GM04503 (cell line): ENCODE results near the gene SZRD1.

Experiments used
- DNase-seq: peaks from one replicate; pipeline ENCODE4 v3.0.0-alpha.2; 2012; ENCODE audit warnings: low read depth

The SZRD1 gene

GRCh38 chr1:16440131-16440469, 73.1 kb downstream of the SZRD1 start:
- no peak for DNase-seq

GRCh38 chr1:16440470-16441281, 73.6 kb downstream of the SZRD1 start, which contains the start of gene NECAP2:
Gene NECAP2 (plus strand): TSS chr1:16440724. CDS start chr1:16440762, 38 bp downstream.
- peak; percentile 39 for DNase-seq

GRCh38 chr1:16441282-16441665, 74.2 kb downstream of the SZRD1 start:
- DNase-seq, result peak; percentile 10

GRCh38 chr1:16442265-16442664, 75.2 kb downstream of the SZRD1 start:
- no peak for DNase-seq

DNA sequence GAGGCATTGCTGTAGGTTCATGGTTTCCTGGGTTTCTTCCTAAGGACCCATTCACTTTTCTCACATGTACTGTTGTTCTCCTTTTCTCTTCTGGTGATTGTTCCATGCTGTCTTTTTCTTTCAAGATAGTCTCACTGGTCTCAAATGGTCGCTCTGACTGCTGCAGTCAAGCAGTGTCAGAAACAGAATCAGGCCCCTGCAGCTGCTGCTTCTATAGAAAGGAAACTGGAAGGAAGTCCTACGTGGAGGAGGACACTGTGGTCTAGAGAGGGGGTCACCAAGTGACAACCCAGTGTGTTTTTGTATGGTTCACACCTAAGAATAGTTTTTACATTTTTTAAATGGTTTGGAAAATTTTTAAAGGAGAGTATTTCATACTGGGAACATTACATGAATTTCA, 75.9 kb downstream of the SZRD1 start:
- no peak for DNase-seq

DNA sequence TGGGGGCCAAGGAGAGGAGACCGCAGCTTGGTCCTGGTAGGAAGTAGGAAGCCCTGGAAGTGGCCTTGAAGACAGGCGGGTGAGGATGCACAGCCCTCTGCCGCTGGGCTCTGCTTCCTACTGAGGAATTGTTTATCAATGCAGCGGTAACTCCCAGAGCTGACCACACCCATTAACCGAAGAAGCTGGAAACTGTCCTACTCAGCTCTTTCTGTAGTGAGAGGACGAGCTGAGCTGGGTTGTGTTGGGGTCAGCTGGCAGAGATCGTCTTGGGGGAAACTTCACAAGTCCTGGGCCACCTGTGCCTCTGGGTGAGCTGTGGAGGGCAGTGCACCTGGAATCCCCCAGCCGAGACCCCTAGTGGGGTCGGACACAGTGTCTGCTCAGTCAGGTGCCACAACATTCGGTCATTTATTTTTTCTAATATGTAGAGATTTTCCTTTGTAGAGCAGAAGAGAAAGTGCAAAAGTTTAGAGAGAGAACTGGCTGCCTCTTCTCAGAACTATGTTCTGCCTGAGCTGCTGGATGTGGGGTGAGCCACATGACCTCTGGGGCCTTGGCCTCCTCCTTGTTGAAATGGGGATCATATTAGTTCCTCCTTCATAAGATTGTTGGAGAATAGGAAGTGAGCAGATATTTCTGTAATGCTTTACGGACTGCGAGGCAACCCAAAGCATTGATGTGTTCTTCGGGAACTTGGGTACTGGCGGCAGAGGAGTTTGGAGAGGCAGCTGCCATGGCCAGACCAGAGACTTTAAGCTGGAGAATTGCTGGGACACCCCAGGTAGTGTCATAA, 77.1 kb downstream of the SZRD1 start:
- no peak for DNase-seq

- no peak for DNase-seq
These were observed 78.0 kb downstream of the SZRD1 start for GRCh38 chr1:16445052-16445451.

DNA sequence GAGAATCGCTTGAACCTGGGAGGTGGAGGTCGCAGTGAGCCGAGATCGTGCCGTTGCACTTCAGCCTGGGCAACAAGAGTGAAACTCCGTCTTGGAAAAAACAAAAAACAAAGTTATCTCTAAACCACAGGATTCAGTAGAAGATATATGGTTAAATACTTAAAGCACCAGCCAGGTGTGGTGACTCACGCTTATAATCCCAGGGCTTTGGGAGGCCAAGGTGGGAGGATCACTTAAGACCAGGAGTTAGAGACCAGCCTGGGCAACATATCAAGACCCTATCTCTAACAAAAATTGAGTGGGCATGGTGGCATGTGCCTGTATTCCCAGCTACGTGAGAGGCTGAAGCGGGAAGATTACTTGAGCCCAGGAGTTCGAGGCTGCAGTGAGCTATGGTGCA, 79.1 kb downstream of the SZRD1 start:
- no peak for DNase-seq

- no peak for DNase-seq
These were observed 80.6 kb downstream of the SZRD1 start for GRCh38 chr1:16447641-16448040.
